ENCODE results near the gene NR6A1.

Gene NR6A1

DNA sequence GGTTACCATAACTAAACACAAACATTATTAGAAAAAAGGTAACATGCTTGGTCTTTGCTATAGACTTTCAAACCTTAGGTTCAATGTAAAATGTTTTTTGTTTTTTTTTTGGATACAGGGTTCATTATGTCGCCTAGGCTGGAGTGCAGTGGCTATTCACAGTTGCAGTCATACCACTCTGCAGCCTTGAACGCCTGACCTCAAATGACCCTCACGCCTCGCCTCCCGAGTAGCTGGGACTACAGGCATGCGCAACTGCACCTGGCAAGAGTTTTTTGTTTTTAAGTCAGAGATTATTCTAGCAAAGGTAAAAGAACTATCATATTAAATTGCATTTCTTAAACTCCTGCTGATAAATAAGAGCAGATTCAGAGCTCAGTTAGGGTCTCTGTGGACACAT is 208.8 kb downstream of the NR6A1 start:
- Histone ChIP-seq H3K9ac (ENCODE audit: low read length) (no peak overlapping the region), H3K36me3 (ENCODE audit: control insufficient read depth, insufficient read depth, low read length) (no peaks in the 10 kb centered on the region), H3K27ac (ENCODE audit: low read depth, low read length) (no peak overlapping the region), H3K27me3 (ENCODE audit: control insufficient read depth, insufficient read depth, low read length) (no peaks in the 10 kb centered on the region), H3K4me1 (ENCODE audit: control insufficient read depth, insufficient read depth, low read length) (no peaks in the 10 kb centered on the region), H3K4me3 (ENCODE audit: low read length) (no peak overlapping the region)

DNA sequence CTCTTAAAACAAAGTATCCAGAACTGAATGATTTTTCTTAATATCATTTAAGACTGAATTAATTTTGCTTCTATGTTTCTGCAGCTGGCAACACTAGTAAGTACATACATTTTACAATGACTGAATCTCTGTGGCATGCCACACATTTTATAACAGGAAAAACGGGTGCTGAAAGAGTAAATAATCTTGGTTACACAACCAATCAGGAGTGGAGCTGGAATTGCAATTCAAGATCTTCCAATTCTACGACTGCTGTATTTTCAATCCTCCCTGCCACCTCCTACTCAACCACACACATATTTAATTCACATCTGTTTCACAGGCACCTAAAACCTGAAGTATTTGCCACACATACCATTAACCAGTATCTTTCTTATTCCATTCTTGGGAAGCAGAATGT is 211.2 kb downstream of the NR6A1 start:
- H3K4me3 ChIP-seq (ENCODE audit: low read length) = no peak overlapping the region
- no peak overlapping the region for H3K9ac ChIP-seq (ENCODE audit: low read length)
- no peaks in the 10 kb centered on the region for H3K36me3 ChIP-seq (ENCODE audit: control insufficient read depth, insufficient read depth, low read length)
- H3K4me1 ChIP-seq (ENCODE audit: control insufficient read depth, insufficient read depth, low read length) = no peaks in the 10 kb centered on the region
- H3K27me3 ChIP-seq (ENCODE audit: control insufficient read depth, insufficient read depth, low read length) = no peaks in the 10 kb centered on the region
- no peak overlapping the region for H3K27ac ChIP-seq (ENCODE audit: low read depth, low read length)

DNA sequence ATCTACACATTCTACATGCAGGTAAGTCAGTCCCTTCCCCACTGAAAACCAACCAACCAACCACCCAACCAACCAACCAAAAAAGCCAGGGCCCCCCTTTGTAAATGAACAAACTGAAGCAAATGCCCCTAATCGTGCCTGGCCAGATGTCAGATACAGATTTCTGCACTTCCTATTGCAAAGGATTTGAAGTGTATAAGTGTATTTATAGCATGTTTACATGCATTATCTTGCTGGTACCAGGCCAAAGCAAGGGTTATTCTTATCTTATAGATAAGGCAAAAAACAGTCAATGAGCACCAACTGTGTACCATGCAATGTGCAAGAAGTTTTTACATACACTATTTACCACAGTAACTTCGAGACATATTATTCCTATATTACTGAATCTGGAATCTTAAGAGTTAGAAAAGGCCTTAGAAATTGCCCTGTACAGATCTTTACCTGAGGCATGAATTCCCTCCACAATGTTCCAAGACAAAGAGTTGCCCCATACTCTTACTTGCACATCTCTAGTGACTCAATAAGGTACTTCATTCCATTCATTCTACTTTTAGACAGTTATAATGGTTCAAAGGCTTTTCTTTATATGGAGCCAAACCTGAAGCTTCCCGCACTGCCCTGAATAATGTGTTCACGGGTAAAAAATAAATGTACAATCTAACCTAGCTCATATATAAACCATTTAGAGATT is 212.2 kb downstream of the NR6A1 start:
- Histone ChIP-seq H3K4me1 (ENCODE audit: control insufficient read depth, insufficient read depth, low read length) (no peaks in the 10 kb centered on the region), H3K27me3 (ENCODE audit: control insufficient read depth, insufficient read depth, low read length) (no peaks in the 10 kb centered on the region), H3K4me3 (ENCODE audit: low read length) (no peak overlapping the region), H3K36me3 (ENCODE audit: control insufficient read depth, insufficient read depth, low read length) (no peaks in the 10 kb centered on the region), H3K27ac (ENCODE audit: low read depth, low read length) (no peak overlapping the region), H3K9ac (ENCODE audit: low read length) (no peak overlapping the region)

DNA sequence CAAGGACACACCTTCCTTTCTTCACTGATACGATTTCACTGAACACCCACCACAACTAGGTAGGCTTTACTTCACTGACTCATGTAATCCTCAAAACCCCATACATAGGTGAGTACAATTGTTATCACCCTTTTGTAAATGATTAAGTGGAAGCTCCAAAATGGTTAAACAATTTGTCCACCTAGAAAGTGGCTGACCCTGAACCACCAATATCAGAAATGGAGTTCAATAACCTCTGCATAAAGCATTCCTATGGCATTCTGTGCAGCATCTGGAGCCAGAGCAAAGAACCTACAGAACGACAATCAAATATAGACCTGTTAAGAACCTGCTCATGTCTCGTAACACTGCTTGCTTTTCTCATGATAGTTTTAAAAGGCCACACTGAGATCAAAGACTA is 213.2 kb downstream of the NR6A1 start:
- no peaks in the 10 kb centered on the region for H3K27me3 ChIP-seq (ENCODE audit: control insufficient read depth, insufficient read depth, low read length)
- no peaks in the 10 kb centered on the region for H3K4me1 ChIP-seq (ENCODE audit: control insufficient read depth, insufficient read depth, low read length)
- no peaks in the 10 kb centered on the region for H3K36me3 ChIP-seq (ENCODE audit: control insufficient read depth, insufficient read depth, low read length)
- H3K27ac ChIP-seq (ENCODE audit: low read depth, low read length) = no peak overlapping the region
- H3K9ac ChIP-seq (ENCODE audit: low read length) = no peak overlapping the region
- H3K4me3 ChIP-seq (ENCODE audit: low read length) = no peak overlapping the region

DNA sequence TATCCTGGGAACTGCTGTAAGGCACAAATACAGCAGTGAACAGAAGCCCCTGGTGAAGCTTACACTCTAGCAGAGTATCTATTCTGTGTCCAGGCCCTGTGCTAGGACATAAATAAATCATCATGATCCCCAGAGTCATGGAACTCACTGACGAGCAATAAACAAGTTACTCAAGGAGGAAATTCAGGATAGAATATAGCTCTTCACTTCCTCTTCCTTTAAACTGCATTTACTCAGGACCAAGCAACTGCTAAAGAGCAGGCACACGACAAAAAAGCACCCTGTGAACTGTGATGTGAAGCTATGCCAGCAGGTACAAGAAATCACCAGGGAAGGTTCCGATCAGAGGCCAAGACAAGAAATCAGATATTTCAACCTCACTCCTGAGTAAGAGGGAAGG is 216.1 kb downstream of the NR6A1 start:
- peaks cover 2% of the 10 kb centered on the region for H3K4me1 ChIP-seq (ENCODE audit: control insufficient read depth, insufficient read depth, low read length)
- H3K4me3 ChIP-seq (ENCODE audit: low read length) = no peak overlapping the region
- no peak overlapping the region for H3K9ac ChIP-seq (ENCODE audit: low read length)
- no peaks in the 10 kb centered on the region for H3K36me3 ChIP-seq (ENCODE audit: control insufficient read depth, insufficient read depth, low read length)
- no peak overlapping the region for H3K27ac ChIP-seq (ENCODE audit: low read depth, low read length)
- H3K27me3 ChIP-seq (ENCODE audit: control insufficient read depth, insufficient read depth, low read length) = no peaks in the 10 kb centered on the region

DNA sequence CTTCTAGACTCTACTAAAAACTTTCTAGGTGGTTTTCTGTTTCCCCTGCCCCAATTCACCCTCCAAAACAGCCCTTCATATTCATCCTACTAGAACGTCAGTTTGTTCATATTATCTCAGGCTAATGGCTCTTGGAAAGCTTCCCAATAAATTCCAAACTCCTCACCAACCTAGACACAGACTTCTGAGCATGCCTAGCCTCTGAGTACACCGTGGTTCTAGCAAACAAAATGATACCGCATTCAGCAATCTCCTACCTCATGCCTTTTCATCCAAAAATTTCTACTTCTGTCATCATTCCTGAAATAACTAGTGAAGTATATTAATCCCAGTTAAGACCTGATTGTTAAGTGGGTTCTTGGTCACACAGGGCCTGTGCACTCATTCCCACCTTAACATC is 217.4 kb downstream of the NR6A1 start:
- no peak overlapping the region for H3K27ac ChIP-seq (ENCODE audit: low read depth, low read length)
- H3K9ac ChIP-seq (ENCODE audit: low read length) = no peak overlapping the region
- no peak overlapping the region for H3K4me3 ChIP-seq (ENCODE audit: low read length)
- no peaks in the 10 kb centered on the region for H3K27me3 ChIP-seq (ENCODE audit: control insufficient read depth, insufficient read depth, low read length)
- no peaks in the 10 kb centered on the region for H3K36me3 ChIP-seq (ENCODE audit: control insufficient read depth, insufficient read depth, low read length)
- H3K4me1 ChIP-seq (ENCODE audit: control insufficient read depth, insufficient read depth, low read length) = peaks cover 2% of the 10 kb centered on the region

DNA sequence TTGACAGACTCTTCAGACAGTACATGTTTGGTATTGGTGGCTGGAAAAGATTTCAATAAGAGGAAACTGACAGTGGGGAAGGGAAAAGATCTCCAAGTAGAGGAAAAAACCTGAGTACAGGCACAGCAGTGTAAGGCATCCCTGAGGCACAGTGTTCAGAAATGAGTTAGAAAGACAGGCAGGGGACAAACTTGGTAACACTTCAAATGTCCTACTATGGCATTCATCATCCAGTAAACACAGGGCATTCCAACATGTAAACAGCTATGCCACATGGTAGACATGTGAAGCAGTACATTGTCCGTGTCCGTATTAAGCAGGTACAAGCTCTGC is 218.9 kb downstream of the NR6A1 start:
- peaks cover 2% of the 10 kb centered on the region for H3K4me1 ChIP-seq (ENCODE audit: control insufficient read depth, insufficient read depth, low read length)
- H3K27ac ChIP-seq (ENCODE audit: low read depth, low read length) = no peak overlapping the region

DNA sequence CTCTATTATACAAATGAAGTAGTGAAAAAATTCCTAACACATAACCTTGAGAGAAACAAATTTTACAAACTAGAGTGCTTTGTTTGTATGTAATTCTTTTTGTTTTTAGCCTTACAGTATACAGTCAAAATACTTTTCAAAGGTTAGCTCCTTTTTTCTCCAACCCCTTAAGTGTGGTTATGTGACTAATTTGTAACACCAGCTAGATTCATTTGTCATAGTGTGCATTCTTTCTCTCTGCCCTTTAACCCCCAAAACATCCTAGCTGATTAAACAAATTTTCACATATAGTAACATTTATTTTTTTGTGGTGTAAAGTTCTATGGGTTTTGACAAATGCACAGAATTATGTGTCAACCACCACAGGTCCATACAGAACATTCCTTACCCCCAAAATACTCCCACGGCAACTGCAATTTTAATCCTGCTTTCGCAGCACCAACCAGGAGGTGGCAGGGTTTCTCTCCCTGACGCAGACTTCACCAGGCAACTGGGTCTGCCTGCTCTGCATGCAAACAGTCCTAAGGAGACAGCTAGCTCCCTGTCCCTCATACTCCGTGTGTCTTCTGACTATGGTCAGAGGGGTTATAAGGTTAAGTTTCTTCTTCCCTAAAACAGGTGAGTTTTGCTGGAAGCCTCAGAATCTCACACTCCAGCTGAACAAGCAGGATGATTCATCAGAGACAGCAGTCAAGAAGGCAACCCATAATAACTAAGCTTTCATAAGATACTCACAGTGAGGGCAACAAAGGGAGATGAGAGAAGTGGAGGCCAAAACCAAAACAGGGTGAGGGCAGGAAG is 219.4 kb downstream of the NR6A1 start:
- Histone ChIP-seq H3K27me3 (ENCODE audit: control insufficient read depth, insufficient read depth, low read length) (no peaks in the 10 kb centered on the region), H3K4me1 (ENCODE audit: control insufficient read depth, insufficient read depth, low read length) (peaks cover 2% of the 10 kb centered on the region), H3K4me3 (ENCODE audit: low read length) (no peak overlapping the region), H3K27ac (ENCODE audit: low read depth, low read length) (no peak overlapping the region), H3K36me3 (ENCODE audit: control insufficient read depth, insufficient read depth, low read length) (no peaks in the 10 kb centered on the region), H3K9ac (ENCODE audit: low read length) (no peak overlapping the region)

More for the DNA sequence above, 218.9 kb downstream of the NR6A1 start:
- H3K27me3 ChIP-seq (ENCODE audit: control insufficient read depth, insufficient read depth, low read length) = no peaks in the 10 kb centered on the region
- no peak overlapping the region for H3K4me3 ChIP-seq (ENCODE audit: low read length)
- H3K36me3 ChIP-seq (ENCODE audit: control insufficient read depth, insufficient read depth, low read length) = no peaks in the 10 kb centered on the region
- H3K9ac ChIP-seq (ENCODE audit: low read length) = no peak overlapping the region

DNA sequence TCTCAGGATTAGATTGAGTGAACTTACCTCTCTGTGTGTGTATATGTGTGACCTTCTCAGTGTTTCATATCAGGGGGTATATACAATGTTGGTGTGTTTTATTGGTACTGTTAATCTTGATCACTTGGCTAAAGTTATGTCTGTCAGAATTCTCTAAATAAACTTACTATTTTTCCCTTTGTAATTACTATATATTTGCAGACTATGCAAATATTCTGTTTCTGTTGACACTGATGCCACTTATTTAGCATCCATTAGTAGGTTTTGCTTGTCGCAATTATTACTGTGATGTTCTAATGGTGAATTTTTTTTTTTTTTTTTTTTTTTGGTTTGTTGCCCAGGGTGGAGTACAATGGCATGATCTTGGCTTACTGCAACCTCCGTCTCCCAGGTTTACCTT is 221.0 kb downstream of the NR6A1 start:
- Histone ChIP-seq H3K36me3 (ENCODE audit: control insufficient read depth, insufficient read depth, low read length) (no peaks in the 10 kb centered on the region), H3K9ac (ENCODE audit: low read length) (no peak overlapping the region), H3K27me3 (ENCODE audit: control insufficient read depth, insufficient read depth, low read length) (no peaks in the 10 kb centered on the region), H3K27ac (ENCODE audit: low read depth, low read length) (no peak overlapping the region), H3K4me1 (ENCODE audit: control insufficient read depth, insufficient read depth, low read length) (peaks cover 2% of the 10 kb centered on the region), H3K4me3 (ENCODE audit: low read length) (no peak overlapping the region)

DNA sequence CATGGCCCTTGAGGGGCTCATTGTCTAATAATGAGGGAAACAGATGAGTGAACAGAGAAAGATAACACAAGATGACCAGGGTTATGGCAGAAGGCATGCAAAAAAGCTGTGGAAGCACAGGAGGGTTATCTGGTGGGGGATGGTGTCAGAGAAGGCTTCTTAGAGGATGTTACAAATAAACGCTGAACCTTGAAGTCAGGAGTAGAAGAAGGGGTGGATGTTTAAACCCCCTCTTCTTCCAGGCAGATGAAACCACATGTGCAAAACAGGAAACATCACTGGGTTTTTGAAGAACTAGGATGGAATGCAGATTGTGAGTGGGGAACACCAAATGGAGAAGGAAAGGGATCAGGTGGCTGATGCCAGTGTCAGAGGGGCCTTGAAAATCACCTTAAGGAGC is 222.1 kb downstream of the NR6A1 start:
- Histone ChIP-seq H3K4me3 (ENCODE audit: low read length) (no peak overlapping the region), H3K9ac (ENCODE audit: low read length) (no peak overlapping the region), H3K36me3 (ENCODE audit: control insufficient read depth, insufficient read depth, low read length) (no peaks in the 10 kb centered on the region), H3K4me1 (ENCODE audit: control insufficient read depth, insufficient read depth, low read length) (peaks cover 2% of the 10 kb centered on the region), H3K27ac (ENCODE audit: low read depth, low read length) (no peak overlapping the region), H3K27me3 (ENCODE audit: control insufficient read depth, insufficient read depth, low read length) (no peaks in the 10 kb centered on the region)

DNA sequence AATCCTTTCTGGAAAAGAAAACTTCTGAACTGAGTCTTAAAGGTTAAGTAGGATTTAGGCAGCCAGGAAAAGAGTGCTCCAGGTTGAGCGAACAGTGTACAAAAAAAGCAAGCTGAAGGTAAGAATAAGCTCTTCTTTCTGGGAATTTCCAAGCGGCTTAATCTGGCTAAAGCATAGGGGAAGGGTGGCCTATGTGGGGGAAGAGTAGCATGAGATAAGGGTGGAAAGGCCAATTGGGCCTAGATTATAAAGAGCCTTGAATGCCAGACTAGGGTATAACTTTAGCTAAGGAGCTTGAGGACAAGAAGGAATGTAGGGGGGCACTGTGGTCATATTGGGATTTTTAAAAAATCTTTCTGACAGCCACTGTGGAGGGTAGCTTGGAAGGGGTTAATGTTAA is 226.6 kb downstream of the NR6A1 start:
- H3K27ac ChIP-seq (ENCODE audit: low read depth, low read length) = no peak overlapping the region
- H3K4me3 ChIP-seq (ENCODE audit: low read length) = no peak overlapping the region
- no peaks in the 10 kb centered on the region for H3K36me3 ChIP-seq (ENCODE audit: control insufficient read depth, insufficient read depth, low read length)
- H3K27me3 ChIP-seq (ENCODE audit: control insufficient read depth, insufficient read depth, low read length) = no peaks in the 10 kb centered on the region
- no peak overlapping the region for H3K9ac ChIP-seq (ENCODE audit: low read length)
- H3K4me1 ChIP-seq (ENCODE audit: control insufficient read depth, insufficient read depth, low read length) = no peaks in the 10 kb centered on the region

DNA sequence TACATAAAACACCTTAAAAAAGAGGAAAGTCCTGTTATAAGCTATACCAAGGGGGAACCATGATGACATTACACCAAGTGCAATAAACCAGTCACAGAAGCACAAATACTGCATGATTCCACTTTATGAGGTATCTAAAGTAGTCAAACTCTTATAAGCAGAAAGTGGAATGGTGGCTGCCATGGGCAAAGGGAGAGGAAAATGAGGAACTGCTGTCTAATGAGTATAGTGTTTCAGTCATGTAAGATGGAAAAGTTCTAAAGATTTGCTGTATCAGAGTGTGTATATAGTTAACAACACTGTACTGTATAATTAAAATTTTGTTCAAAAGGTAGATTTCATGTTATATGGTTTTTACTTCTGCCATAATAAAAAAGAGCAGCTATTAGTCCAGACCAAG is 229.3 kb downstream of the NR6A1 start:
- Histone ChIP-seq H3K36me3 (ENCODE audit: control insufficient read depth, insufficient read depth, low read length) (no peaks in the 10 kb centered on the region), H3K27me3 (ENCODE audit: control insufficient read depth, insufficient read depth, low read length) (no peaks in the 10 kb centered on the region), H3K27ac (ENCODE audit: low read depth, low read length) (no peak overlapping the region), H3K4me3 (ENCODE audit: low read length) (no peak overlapping the region), H3K4me1 (ENCODE audit: control insufficient read depth, insufficient read depth, low read length) (no peaks in the 10 kb centered on the region), H3K9ac (ENCODE audit: low read length) (no peak overlapping the region)

DNA sequence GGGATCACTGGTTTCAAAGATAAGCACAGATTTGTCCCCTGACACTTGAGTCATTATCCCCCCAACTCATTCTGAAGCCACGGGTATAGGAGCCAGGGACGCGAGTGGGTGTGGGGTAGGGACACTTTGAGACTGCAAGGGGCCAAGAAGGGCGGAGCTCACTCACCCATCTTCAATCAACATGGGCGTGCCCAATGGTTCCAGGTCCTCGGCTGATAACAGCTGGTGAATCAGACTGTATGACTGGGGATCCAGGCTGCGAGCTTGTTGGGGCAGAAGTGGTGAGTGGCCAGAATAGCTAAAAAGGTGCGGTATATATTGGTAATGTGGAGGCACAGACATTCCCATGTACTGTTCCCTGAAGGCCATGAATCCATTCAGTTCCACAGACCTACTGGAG is 233.2 kb downstream of the NR6A1 start:
- no peak overlapping the region for H3K4me3 ChIP-seq (ENCODE audit: low read length)
- no peak overlapping the region for H3K27ac ChIP-seq (ENCODE audit: low read depth, low read length)

More for the DNA sequence above, 233.2 kb downstream of the NR6A1 start:
- H3K4me1 ChIP-seq (ENCODE audit: control insufficient read depth, insufficient read depth, low read length) = no peaks in the 10 kb centered on the region
- no peaks in the 10 kb centered on the region for H3K27me3 ChIP-seq (ENCODE audit: control insufficient read depth, insufficient read depth, low read length)
- no peaks in the 10 kb centered on the region for H3K36me3 ChIP-seq (ENCODE audit: control insufficient read depth, insufficient read depth, low read length)
- H3K9ac ChIP-seq (ENCODE audit: low read length) = no peak overlapping the region

All from rectal smooth muscle tissue (tissue), 1 donor.